ENCODE measurements around the gene GNAQ.
A peak's percentile ranks its signal among the peaks of the same experiment; 100 is the strongest.
"Not testable (repeated sequence)": the region's sequence is repeated elsewhere in the genome, so short reads cannot be mapped to it uniquely, and the experiment has no call there.

The GNAQ gene

GRCh38 chr9:78031444-78031892 lies at the start of gene GNAQ:
Gene GNAQ, minus strand, starts transcription at chr9:78031811. Its CDS starts 576 bp downstream, at chr9:78031235.
- DNase-seq (ENCODE audit: low read depth), result no peak

GRCh38 chr9:78074385-78075291 lies 43.0 kb upstream of the GNAQ start:
- DNase-seq (ENCODE audit: low read depth), result peak; percentile 11

- no peak for DNase-seq (ENCODE audit: low read depth)
Observed at GRCh38 chr9:78073722-78074121, 42.1 kb upstream of the GNAQ start.

DNA sequence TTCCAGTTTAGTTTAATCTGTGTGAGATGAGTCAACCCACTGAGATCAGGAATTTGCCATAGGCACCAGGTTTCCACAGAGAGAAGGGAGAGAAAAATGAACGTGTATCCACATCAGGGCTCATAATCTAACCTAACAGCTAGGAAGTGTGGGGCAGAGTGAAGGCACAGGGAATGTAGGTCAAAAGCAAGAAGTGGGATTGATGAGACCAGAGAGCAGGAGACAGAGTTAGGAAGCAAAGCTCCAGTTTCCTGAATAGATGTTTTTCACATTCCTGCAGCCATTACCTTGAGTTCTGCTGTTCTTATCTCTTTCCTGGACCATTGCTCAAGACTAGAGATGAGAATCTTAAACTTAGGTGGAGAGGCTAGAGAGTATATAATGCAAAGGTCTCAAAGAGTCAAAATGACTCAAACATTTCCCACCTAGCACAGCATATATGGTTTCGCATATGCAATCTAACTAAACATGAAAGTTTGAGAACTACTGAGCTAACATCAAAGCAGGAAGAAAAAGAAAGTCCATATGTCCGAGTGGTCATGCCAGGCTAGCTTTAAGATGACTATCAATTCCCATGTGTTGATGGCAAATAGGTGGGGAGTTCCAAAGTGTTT lies 41.1 kb upstream of the GNAQ start:
- DNase-seq (ENCODE audit: low read depth), result no peak

DNA sequence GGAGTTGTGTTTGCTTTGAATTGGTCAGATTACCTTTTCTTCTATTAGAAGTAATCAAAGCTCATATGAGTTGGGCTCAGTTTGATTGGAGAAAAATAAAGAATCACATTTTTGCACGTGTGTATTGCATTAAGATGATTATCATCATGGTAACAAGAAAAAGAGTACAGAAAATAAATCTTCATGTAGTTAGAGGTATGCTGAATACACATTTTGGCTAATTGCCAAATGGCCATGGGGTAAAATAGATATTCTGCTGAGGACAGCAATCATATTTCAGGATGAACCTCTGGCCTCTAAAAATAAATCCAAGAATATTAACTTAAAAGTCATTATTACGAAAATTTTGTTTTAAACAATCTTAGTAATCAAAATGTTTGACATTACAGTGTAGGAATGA lies 38.9 kb upstream of the GNAQ start:
- no peak for DNase-seq (ENCODE audit: low read depth)

DNA sequence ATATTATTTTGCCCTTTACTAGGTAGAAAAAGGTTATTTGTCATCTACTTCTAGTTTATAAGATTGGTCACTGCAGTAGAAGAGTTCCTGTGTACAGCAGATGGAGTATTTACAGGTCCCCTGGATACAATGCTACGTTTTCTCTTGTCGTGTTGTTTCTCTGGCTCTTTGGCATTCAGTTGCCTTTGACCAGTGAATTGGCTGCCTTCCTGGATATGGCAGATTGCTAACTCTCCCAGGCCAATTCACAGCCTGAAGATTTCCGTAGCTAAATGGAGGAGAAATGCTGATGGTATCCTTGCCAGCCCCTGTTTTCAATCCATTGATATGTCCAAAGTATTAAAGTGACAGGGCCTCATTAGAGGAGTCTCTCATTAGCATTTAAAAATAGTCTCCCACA lies 32.5 kb upstream of the GNAQ start:
- no peak for DNase-seq (ENCODE audit: low read depth)

- no peak for DNase-seq (ENCODE audit: low read depth)
Observed at GRCh38 chr9:78062710-78063109, 31.1 kb upstream of the GNAQ start.

- not testable (repeated sequence) for DNase-seq (ENCODE audit: low read depth)
Observed at GRCh38 chr9:78054218-78054617, 22.6 kb upstream of the GNAQ start.

DNA sequence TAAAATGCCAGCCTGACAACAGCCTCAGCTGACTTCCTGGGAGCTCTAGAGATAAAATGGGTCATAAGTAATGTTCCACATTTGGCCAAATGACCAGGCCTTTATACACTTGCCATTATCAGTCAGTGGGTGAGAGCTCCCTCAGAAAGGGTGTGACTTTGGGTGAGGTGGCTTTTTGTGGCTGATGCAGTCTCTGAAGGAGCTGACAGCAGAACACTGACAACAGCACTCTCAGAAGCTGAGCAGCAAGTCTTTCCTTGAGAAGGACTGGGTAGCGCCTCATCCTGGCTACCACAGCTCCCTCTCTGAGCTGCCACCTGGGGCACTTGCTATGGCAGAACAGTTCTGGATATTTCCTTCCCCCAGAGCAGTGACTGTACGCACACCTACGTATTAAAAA lies 22.0 kb upstream of the GNAQ start:
- no peak for DNase-seq (ENCODE audit: low read depth)

GRCh38 chr9:78050421-78050820 lies 18.8 kb upstream of the GNAQ start:
- no peak for DNase-seq (ENCODE audit: low read depth)

DNA sequence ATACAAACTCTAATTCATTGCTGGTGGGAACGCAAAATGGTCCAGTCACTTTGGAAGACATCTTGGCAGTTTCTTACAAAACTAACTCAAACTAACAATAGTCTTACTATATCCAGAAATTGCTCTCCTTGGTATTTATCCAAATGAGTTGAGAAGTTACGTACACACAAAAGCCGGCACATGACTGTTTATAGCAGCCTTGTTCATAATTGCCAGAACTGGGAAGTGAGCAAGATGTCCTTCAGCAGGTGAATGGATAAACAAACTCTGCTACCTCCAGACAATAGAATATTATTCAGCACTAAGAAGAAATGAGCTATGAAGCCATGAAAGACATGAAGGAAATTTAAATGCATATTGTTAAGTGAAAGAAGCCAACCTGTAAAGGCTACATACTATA lies 17.9 kb upstream of the GNAQ start:
- DNase-seq (ENCODE audit: low read depth), result no peak

GRCh38 chr9:78047106-78047505 lies 15.5 kb upstream of the GNAQ start:
- no peak for DNase-seq (ENCODE audit: low read depth)

DNA sequence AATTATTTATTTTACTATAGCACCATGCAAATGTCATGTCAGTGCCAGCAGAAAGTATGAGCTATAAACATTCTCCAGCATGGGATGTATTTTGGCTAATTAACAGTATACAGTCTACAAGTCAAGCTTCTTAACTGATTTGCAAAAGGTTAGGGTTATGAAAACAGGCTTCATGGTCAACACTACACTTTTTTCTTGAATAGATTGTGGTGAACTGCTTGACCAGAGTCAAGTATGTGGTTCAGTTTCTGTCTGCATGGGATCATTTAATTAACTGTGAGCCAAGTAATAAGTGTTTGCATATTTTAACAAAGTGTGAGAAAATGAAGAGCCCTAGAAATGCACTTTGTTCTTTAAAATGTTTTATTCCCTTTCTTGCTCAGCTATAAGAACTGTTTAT lies 14.5 kb upstream of the GNAQ start:
- no peak for DNase-seq (ENCODE audit: low read depth)

DNA sequence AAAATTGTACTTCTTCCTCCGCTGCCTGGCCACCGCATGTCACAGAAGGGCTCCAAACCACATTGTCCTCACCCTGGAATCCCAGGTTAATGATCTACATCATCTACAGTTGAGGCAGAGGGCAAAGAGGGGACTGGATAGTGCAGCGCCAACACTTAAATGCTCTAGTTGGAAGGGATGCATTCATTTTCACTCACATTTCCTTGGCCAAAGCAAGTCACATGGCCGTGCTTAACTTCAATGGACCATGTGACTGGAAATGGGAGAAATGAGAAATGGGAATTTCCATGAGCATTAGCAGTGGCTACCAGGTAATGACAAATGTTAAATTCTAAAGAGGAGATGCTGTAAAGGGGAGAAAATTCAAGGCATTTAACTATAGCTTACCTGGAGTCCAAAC lies 13.3 kb upstream of the GNAQ start:
- DNase-seq (ENCODE audit: low read depth), result no peak

DNA sequence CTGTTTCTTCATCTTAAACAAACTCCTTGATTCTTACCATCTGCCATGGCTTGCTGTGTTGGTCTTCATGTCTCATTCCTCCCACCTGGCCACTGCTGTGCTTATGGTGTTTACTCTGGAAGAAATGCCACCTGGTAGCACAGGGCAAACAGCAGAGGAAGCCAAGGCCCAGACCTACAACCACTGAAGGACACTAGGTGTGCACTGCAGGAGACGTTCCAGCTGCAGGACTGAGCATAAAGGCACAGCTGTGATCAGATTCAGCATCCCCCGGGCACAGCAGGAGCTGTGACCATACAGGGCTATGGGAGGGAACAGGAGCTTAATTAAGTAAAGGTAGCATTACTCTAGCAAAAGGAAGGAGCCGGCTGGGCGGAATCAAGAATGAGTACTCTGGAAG lies 12.6 kb upstream of the GNAQ start:
- no peak for DNase-seq (ENCODE audit: low read depth)

GRCh38 chr9:78041971-78042370 lies 10.4 kb upstream of the GNAQ start:
- DNase-seq (ENCODE audit: low read depth), result no peak

DNA sequence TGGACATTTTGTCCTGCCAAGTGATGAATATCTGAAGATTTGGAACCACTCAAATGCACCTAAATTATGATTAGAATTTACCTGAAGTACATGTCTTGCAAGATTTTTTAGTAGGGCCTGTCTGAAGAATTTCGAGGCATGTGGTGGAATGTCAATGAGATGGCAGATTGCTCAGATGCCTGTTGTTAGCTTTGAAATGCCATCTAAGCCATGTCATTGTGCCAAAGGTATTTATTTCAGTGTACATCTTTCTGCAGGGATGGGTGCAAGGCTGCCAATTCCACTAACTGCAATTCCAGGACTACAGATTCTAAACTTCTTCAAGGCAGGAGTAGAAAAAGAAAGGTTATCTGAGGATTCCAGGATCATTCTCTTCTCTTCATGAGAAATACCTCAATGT lies 9.1 kb upstream of the GNAQ start:
- no peak for DNase-seq (ENCODE audit: low read depth)

- peak; percentile 19 for DNase-seq (ENCODE audit: low read depth)
Observed at GRCh38 chr9:78038620-78039300, 7.1 kb upstream of the GNAQ start.

- DNase-seq (ENCODE audit: low read depth), result peak; percentile 80
Observed at GRCh38 chr9:78035383-78035993, 3.9 kb upstream of the GNAQ start.

DNA sequence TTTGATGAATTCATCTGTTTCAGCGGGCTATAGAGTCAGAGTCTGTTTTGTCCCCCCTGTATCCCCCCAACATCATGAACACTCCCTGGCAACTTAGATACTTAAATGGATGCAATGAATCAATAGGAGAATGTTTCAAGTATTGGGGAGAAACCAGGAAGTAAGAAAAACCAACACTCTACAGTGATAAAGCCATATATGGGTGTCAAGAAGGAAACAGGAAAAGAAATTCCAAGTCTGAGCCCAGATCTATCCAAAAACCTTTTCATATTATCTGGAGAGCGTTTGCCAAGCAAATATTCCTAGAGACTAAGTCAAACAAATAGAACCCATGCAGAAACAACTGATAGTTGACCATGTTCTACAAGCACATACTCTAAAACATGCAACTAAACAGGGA lies 2.3 kb upstream of the GNAQ start:
- no peak for DNase-seq (ENCODE audit: low read depth)

GRCh38 chr9:78032730-78033457 lies 1.3 kb upstream of the GNAQ start:
- DNase-seq (ENCODE audit: low read depth), result no peak
